HCT116 (cell line): ENCODE results near the gene PBX2. TPM values are rescaled to one million over a fixed set of nuclear protein-coding genes. Genes with fewer than 3 reads are reported as not detected.
A peak's percentile ranks its signal among the peaks of the same experiment; 100 is the strongest.

ENCODE experiments used
- ATAC-seq: fragments of 200-7000 bp; cut with Tn5 transposase; 2 replicates; pipeline ENCODE4 v1.9.1; 2020; ENCODE audit warnings: mild to moderate bottlenecking, moderate library complexity
- BruUV-seq: library from RNA; stranded (reverse); fragments of 400-500 nt; replicated peaks from 2 replicates; lab custom pipeline; 2021; lab: Mats Ljungman, UMichigan
- CTCF ChIA-PET: fragments of 300-600 bp; sonication (Branson Sonifier 250); formaldehyde crosslinking; loops from one replicate; lab custom pipeline; 2021; ENCODE audit warnings: antibody characterized with exemption; lab: Charles Lee
- POLR2A ChIA-PET: fragments of 300-600, 350-600 bp; sonication (Branson Sonifier 250); formaldehyde crosslinking; loops from one replicate; lab custom pipeline; 2021; ENCODE audit warnings: antibody characterized with exemption; lab: Charles Lee
- RAD21 ChIA-PET, 2 experiments: fragments of 300-600 bp; sonication (Branson Sonifier 250); formaldehyde crosslinking; loops; one replicate each; lab custom pipeline; 2023; ENCODE audit warnings: low total read pairs in 2 of 2; ENCODE audit not compliant: uncharacterized antibody in 2 of 2, unreplicated experiment in 2 of 2, low non-redundant PET in 1 of 2; lab: Charles Lee
- DNase-seq: peaks from one replicate; pipeline ENCODE4 v3.0.0-alpha.2; 2010; ENCODE audit warnings: low read depth, low spot score
- H2AFZ ChIP-seq: fragments of 200-600 bp; shearing (Covaris generic), sonication (generic); 2 replicates; pipeline ENCODE4 v1.6.1; 2017; ENCODE audit warnings: low read depth, mixed run types, mixed read lengths, antibody characterized with exemption, low read length; ENCODE audit not compliant: poor library complexity, severe bottlenecking
- H3K27ac ChIP-seq: 2 replicates; pipeline ENCODE4 v1.5.1; 2012; ENCODE audit warnings: low read depth, low read length
- H3K27me3 ChIP-seq: fragments of 200-600 bp; sonication (generic); 2 replicates; pipeline ENCODE4 v1.6.1; 2016; ENCODE audit warnings: mixed run types, low read length, mixed read lengths; ENCODE audit not compliant: insufficient read depth
- H3K36me3 ChIP-seq, 2 experiments: fragments of 200-500 bp in 1 of 2; fragments of 200-600 bp in 1 of 2; sonication (Bioruptor generic) in 1 of 2; sonication (generic) in 1 of 2; 2 replicates each; pipeline versions ENCODE4 v1.5.1 to v1.6.1; 2014 to 2016; ENCODE audit warnings: low read length in 2 of 2, inconsistent platforms in 1 of 2, mixed read lengths in 1 of 2, mixed run types in 1 of 2; ENCODE audit not compliant: insufficient read depth in 2 of 2, control insufficient read depth in 1 of 2
- H3K4me1 ChIP-seq, 2 experiments: fragments of 200-600 bp in 1 of 2; sonication (generic) in 1 of 2; 2 replicates each; pipeline versions ENCODE4 v1.5.1 to v1.6.1; 2012 to 2017; ENCODE audit warnings: low read length in 2 of 2, inconsistent platforms in 1 of 2, mild to moderate bottlenecking in 1 of 2, mixed read lengths in 1 of 2, mixed run types in 1 of 2, moderate library complexity in 1 of 2; ENCODE audit not compliant: insufficient read depth in 2 of 2, control insufficient read depth in 1 of 2
- H3K4me2 ChIP-seq: fragments of 200-600 bp; sonication (generic); 2 replicates; pipeline ENCODE4 v1.6.1; 2017; ENCODE audit warnings: mixed run types, low read length, mixed read lengths
- H3K4me3 ChIP-seq, 2 experiments: fragments of 200-600 bp in 1 of 2; sonication (generic) in 1 of 2; replicated peaks in 1 of 2; 2 replicates each; pipeline ENCODE4 v1.5.1; 2011 to 2016; ENCODE audit warnings: low read length in 2 of 2, control low read depth in 1 of 2, low read depth in 1 of 2, mild to moderate bottlenecking in 1 of 2, mixed read lengths in 1 of 2, mixed run types in 1 of 2
- H3K79me2 ChIP-seq: fragments of 200-600 bp; sonication (generic); 2 replicates; pipeline ENCODE4 v1.6.1; 2017; ENCODE audit warnings: mild to moderate bottlenecking, mixed run types, low read length, moderate library complexity, mixed read lengths; ENCODE audit not compliant: insufficient read depth
- H3K9ac ChIP-seq: fragments of 200-600 bp; sonication (generic); 2 replicates; pipeline ENCODE4 v1.6.1; 2016; ENCODE audit warnings: low read length, mixed read lengths
- H3K9me2 ChIP-seq: fragments of 200-600 bp; sonication (generic), shearing (Covaris generic); 2 replicates; pipeline ENCODE4 v1.6.1; 2017; ENCODE audit warnings: mixed run types, mild to moderate bottlenecking, moderate library complexity; ENCODE audit not compliant: insufficient read depth
- H3K9me3 ChIP-seq, 2 experiments: fragments of 200-500 bp in 1 of 2; fragments of 200-600 bp in 1 of 2; sonication (Bioruptor generic) in 1 of 2; sonication (generic) in 1 of 2; 2 replicates each; pipeline ENCODE4 v1.6.1; 2014 to 2017; ENCODE audit warnings: low read length in 2 of 2, mixed read lengths in 2 of 2, inconsistent platforms in 1 of 2, low read depth in 1 of 2, mild to moderate bottlenecking in 1 of 2, mixed run types in 1 of 2, moderate library complexity in 1 of 2; ENCODE audit not compliant: control insufficient read depth in 1 of 2, insufficient read depth in 1 of 2
- H4K20me1 ChIP-seq: fragments of 200-600 bp; sonication (generic), shearing (Covaris generic); 2 replicates; pipeline ENCODE4 v1.6.1; 2017; ENCODE audit warnings: mixed run types, mild to moderate bottlenecking, moderate library complexity; ENCODE audit not compliant: insufficient read depth
- CEBPB ChIP-seq: IDR thresholded peaks from 2 replicates; pipeline ENCODE4 v1.6.1; 2012; ENCODE audit warnings: low read depth
- EGR1 ChIP-seq: IDR thresholded peaks from 2 replicates; pipeline ENCODE4 v1.6.1; 2012; ENCODE audit warnings: low read depth
- EZH2 ChIP-seq: fragments of 200-600 bp; sonication (generic); IDR thresholded peaks from 2 replicates; pipeline ENCODE4 v1.6.1; 2017; ENCODE audit warnings: antibody characterized with exemption, mixed run types
- FOSL1 ChIP-seq: IDR thresholded peaks from 2 replicates; pipeline ENCODE4 v1.6.1; 2012; ENCODE audit warnings: low read depth
- RAD21 ChIP-seq: IDR thresholded peaks from 2 replicates; pipeline ENCODE4 v1.6.1; 2012; ENCODE audit warnings: low read depth, mild to moderate bottlenecking
- SIN3A ChIP-seq: IDR thresholded peaks from 2 replicates; pipeline ENCODE4 v1.6.1; 2012; ENCODE audit warnings: low read depth
- intact Hi-C: fragments of 100-400 bp; cut with micrococcal nuclease; formaldehyde crosslinking; loops from 2 replicates; pipeline ENCODE4 v1.10.0; 2022
- total RNA-seq: library from RNA; stranded (reverse); gene quantifications from one replicate; pipeline ENCODE4 v1.2.1, GENCODE V29; 2021; ENCODE audit not compliant: unreplicated experiment
- TF ChIP-seq, protein P1 (sequence below), 3 experiments: fragments of 200-600 bp in 1 of 3; sonication (generic) in 1 of 3; IDR thresholded peaks in 2 of 3; conservative IDR thresholded peaks in 1 of 3; 2 replicates each; pipeline ENCODE4 v1.5.1; 2012 to 2017; ENCODE audit warnings: low read depth in 2 of 3, low read length in 2 of 3, antibody characterized with exemption in 1 of 3, borderline replicate concordance in 1 of 3, control low read depth in 1 of 3, mild to moderate bottlenecking in 1 of 3, mixed read lengths in 1 of 3, mixed run types in 1 of 3, moderate library complexity in 1 of 3; ENCODE audit not compliant: insufficient read depth in 1 of 3

PBX2 gene
- total RNA-seq, 1 experiment from 2014 or later, result 79.0 TPM

DNA sequence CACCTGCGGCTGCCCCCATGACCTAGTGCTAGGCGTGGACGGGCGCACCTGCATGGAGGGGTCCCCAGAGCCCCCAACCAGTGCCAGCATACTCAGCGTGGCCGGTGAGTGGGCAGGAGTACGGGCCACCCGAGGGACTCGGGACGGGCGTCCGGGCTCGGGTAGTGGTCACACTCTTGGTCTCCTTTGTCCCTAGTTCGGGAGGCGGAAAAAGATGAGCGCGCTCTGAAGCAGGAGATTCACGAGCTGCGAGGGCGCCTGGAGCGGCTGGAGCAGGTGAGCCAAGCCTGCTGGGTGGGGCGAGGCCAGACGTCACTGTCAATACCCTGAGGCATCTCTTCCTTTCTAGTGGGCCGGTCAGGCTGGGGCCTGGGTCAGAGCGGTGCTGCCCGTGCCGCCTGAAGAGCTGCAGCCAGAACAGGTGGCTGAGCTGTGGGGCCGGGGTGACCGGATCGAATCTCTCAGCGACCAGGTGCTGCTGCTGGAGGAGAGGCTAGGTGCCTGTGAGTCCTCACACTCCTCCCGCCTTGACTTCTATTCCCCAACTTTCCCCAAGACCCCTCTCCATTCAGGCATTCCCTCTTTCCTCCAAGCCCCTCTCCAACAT lies 22.7 kb downstream of the PBX2 start:
- H4K20me1 ChIP-seq, result no peaks in the 10 kb centered on the region
- no peaks in the 10 kb centered on the region for H3K27me3 ChIP-seq
- DNase-seq (no peak), ATAC-seq (no peak)
- TF ChIP-seq EGR1, result no peak
- no peak for TF ChIP-seq CEBPB
- no peak for TF ChIP-seq SIN3A
- no peak for TF ChIP-seq RAD21
- TF ChIP-seq, all 23 proteins: peak for 0
- intact Hi-C loops, result no loop called here
- Histone ChIP-seq H3K9me3 (no peaks in the 10 kb centered on the region), H3K4me2 (no peak overlapping the region), H3K79me2 (no peaks in the 10 kb centered on the region), H3K4me1 (no peaks in the 10 kb centered on the region), H3K36me3 (peaks cover 4 to 15% of the 10 kb centered on the region in 2 experiments; a peak in 3 of 4 replicates), H3K9ac (no peak overlapping the region), H3K9me2 (no peaks in the 10 kb centered on the region), H3K4me3 (no peak overlapping the region), H3K27ac (no peak overlapping the region), H2AFZ (no peak overlapping the region)
- ChIA-PET RAD21 (no interaction called here), POLR2A (no interaction called here), CTCF (no interaction called here)
- BruUV-seq, result no TSS peak

DNA sequence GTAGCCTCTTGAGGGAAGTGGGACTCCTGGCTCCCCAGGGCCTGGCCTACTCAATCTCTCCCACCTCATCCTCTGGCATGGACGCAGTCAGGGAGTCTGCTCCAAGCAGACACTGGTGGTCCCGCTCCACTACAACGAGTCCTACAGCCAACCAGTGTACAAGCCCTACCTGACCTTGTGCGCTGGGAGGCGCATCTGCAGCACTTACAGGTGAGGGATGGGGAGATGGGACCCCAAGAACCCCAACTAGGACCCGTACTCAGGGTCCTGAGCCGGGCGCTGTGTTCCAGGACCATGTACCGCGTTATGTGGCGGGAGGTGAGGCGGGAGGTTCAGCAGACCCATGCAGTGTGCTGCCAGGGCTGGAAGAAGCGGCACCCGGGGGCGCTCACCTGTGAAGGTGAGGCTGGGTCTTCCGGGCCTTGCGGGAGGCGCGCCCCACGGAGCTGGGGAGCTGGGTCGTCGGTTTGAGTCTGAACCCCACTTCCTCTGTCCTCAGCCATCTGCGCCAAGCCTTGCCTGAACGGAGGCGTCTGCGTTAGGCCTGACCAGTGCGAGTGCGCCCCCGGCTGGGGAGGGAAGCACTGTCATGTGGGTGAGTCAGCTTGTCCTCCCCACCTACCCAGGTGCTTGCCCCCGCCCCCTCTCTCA lies 23.5 kb downstream of the PBX2 start:
- intact Hi-C loops, result no loop called here
- RAD21 ChIA-PET, result no interaction called here
- H4K20me1 ChIP-seq, result no peaks in the 10 kb centered on the region
- no peak overlapping the region for H3K4me3 ChIP-seq
- no peak overlapping the region for H2AFZ ChIP-seq
- DNase-seq (no peak), ATAC-seq (no peak)
- no peaks in the 10 kb centered on the region for H3K9me3 ChIP-seq
- H3K4me1 ChIP-seq, result no peaks in the 10 kb centered on the region
- H3K36me3 ChIP-seq, result peaks cover 4 to 15% of the 10 kb centered on the region in 2 experiments; a peak in 3 of 4 replicates
- POLR2A ChIA-PET, result no interaction called here
- H3K79me2 ChIP-seq, result no peaks in the 10 kb centered on the region
- no TSS peak for BruUV-seq
- CTCF ChIA-PET, result no interaction called here
- no peak overlapping the region for H3K27ac ChIP-seq
- no peak overlapping the region for H3K4me2 ChIP-seq
- TF ChIP-seq, protein P1, sequence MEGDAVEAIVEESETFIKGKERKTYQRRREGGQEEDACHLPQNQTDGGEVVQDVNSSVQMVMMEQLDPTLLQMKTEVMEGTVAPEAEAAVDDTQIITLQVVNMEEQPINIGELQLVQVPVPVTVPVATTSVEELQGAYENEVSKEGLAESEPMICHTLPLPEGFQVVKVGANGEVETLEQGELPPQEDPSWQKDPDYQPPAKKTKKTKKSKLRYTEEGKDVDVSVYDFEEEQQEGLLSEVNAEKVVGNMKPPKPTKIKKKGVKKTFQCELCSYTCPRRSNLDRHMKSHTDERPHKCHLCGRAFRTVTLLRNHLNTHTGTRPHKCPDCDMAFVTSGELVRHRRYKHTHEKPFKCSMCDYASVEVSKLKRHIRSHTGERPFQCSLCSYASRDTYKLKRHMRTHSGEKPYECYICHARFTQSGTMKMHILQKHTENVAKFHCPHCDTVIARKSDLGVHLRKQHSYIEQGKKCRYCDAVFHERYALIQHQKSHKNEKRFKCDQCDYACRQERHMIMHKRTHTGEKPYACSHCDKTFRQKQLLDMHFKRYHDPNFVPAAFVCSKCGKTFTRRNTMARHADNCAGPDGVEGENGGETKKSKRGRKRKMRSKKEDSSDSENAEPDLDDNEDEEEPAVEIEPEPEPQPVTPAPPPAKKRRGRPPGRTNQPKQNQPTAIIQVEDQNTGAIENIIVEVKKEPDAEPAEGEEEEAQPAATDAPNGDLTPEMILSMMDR (IDR thresholded peaks at IDR 0.05 in 2 of 3, conservative IDR thresholded peaks at IDR 0.05 in 1 of 3; ENCODE audit: borderline replicate concordance in 1 of 3, insufficient read depth in 1 of 3, low read depth in 2 of 3, low read length in 2 of 3), result 0 out of 6 replicates have a peak, but pooled peaks of 1 of the 3 experiments have one; percentile 17
- TF ChIP-seq RAD21, result peak; percentile 26; the same call in 1 of the 2 replicates
- TF ChIP-seq FOSL1, result no peak
- no peak for TF ChIP-seq EZH2
- H3K27me3 ChIP-seq, result no peaks in the 10 kb centered on the region
- no peak overlapping the region for H3K9ac ChIP-seq
- H3K9me2 ChIP-seq, result no peaks in the 10 kb centered on the region
